HUES48 (cell line): Measurements from ENCODE around the gene PPP4R3B.
A peak's percentile ranks its signal among the peaks of the same experiment; 100 is the strongest.
"Not testable (repeated sequence)": the region's sequence is repeated elsewhere in the genome, so short reads cannot be mapped to it uniquely, and the experiment has no call there.

Experiments used
- H3K27ac ChIP-seq: one replicate; pipeline ENCODE4 v1.7.0; 2013; ENCODE audit warnings: low read depth, low read length, inconsistent platforms
- H3K27me3 ChIP-seq: 2 replicates; pipeline ENCODE4 v1.6.1; 2013; ENCODE audit warnings: mild to moderate bottlenecking, low read length; ENCODE audit not compliant: control insufficient read depth, insufficient read depth
- H3K36me3 ChIP-seq: 2 replicates; pipeline ENCODE4 v1.6.1; 2013; ENCODE audit warnings: low read length; ENCODE audit not compliant: control insufficient read depth, insufficient read depth
- H3K4me1 ChIP-seq: 2 replicates; pipeline ENCODE4 v1.6.1; 2013; ENCODE audit warnings: mild to moderate bottlenecking, low read length; ENCODE audit not compliant: control insufficient read depth, insufficient read depth
- H3K4me3 ChIP-seq: 2 replicates; pipeline ENCODE4 v1.5.1; 2013; ENCODE audit warnings: mild to moderate bottlenecking, low read depth, low read length
- H3K9ac ChIP-seq: 2 replicates; pipeline ENCODE4 v1.6.1; 2013; ENCODE audit warnings: mild to moderate bottlenecking, low read depth, low read length, moderate library complexity
- H3K9me3 ChIP-seq: 2 replicates; pipeline ENCODE4 v1.6.1; 2013; ENCODE audit warnings: low read length; ENCODE audit not compliant: control insufficient read depth, insufficient read depth

Gene PPP4R3B

DNA sequence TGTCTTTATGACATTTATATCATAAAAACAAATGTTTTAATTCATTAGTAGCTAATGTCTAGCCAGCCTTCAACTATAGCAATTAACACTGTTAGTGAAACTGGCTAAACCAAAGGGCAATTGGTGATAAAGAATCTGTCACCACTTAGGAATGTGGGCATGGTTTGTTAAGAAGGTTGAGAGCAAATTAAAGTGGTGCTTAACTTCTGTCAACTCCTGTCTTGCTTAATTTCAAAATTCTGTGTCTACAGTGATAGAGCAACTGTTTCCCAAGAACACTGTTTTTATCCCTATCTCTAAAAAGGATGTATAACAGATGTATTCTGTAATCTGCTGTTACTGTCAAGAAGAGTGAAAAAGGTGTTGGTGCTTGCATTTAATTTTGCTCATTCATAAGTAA is 61.4 kb downstream of the PPP4R3B start:
- Histone ChIP-seq H3K36me3 (peaks cover 57% of the 10 kb centered on the region), H3K9ac (no peak overlapping the region), H3K9me3 (0 out of 2 replicates have a peak, but pooled peaks cover under 1% of the 10 kb centered on the region), H3K27ac (no peak overlapping the region), H3K27me3 (no peaks in the 10 kb centered on the region), H3K4me1 (no peaks in the 10 kb centered on the region), H3K4me3 (no peak overlapping the region)

DNA sequence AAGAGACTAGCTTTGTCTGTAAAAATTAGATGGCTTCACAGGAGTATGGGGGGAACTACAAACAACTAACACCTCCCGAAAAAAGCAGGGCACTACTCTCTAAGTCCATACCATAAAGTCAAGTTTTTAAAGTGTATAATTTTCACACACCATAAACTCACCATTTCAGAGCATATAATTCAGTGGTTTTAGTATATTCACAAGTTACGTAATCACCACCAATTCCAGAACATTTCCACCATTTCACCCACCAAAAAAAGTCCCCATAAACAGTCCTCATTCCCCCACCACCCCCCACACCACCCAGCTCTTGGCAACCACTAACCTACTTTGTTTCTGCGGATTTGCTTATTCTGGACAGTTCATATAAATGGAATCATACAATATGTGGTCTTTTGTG is 64.1 kb downstream of the PPP4R3B start:
- Histone ChIP-seq H3K4me1 (no peaks in the 10 kb centered on the region), H3K4me3 (no peak overlapping the region), H3K27ac (no peak overlapping the region), H3K9ac (no peak overlapping the region), H3K27me3 (no peaks in the 10 kb centered on the region), H3K9me3 (no peaks in the 10 kb centered on the region), H3K36me3 (peaks cover 48% of the 10 kb centered on the region)

DNA sequence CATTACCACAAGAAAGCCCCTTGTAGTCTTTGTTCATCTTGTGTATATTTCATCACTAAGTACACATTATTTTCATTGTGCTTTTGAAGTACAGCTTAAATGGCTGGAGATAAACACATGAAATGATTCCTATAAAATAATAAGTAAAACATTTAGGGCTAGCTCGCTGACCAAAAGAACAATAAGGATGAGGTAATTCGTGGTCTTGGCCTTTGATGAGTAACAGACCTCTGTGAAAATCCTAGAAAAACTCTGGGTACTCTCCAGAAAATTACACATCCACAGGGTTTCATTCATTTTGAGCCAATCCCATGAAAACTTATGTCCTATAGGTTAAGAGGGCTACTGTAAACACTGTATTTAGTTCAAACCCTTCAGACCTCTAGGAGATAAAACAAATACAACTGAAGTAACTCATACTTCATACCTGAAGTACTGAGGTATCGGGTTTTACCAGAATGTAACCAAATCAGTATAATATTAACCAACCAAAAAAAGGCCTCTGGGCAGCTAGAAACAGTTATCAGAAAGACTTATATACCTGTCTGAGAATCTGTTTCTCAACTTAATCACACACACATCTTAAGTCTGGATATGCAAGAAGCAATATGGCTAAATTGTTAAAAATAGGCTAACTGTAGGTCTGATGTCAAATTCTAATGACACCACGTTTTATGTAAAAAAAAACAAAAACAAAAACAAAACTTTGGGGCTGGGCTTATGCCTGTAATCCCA is 66.9 kb downstream of the PPP4R3B start:
- H3K36me3 ChIP-seq, result peaks cover 25% of the 10 kb centered on the region
- no peaks in the 10 kb centered on the region for H3K4me1 ChIP-seq
- no peaks in the 10 kb centered on the region for H3K27me3 ChIP-seq

DNA sequence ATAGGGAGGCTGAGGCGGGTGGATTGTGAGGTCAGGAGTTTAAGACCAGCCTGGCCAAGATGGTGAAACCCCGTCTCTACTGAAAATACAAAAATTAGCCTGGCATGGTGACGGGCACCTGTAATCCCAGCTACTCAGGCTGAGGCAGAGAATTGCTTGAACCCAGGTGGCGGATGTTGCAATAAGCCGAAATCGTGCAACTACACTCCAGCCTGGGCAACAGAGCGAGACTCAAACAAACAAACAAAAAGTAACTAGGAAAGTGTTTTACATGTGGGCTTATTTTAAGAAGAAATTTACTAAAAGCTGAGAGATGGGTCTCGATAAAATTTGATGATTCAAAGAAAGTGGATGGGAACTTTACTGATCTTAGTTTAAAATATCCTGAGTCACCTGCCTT is 69.7 kb downstream of the PPP4R3B start:
- not testable (repeated sequence) for H3K9me3 ChIP-seq, H3K4me3 ChIP-seq, H3K4me1 ChIP-seq, H3K27me3 ChIP-seq, H3K27ac ChIP-seq, H3K9ac ChIP-seq
- H3K36me3 ChIP-seq, result peaks cover 29% of the 10 kb centered on the region

More for the DNA sequence above, 66.9 kb downstream of the PPP4R3B start:
- Histone ChIP-seq H3K9me3 (no peaks in the 10 kb centered on the region), H3K4me3 (no peak overlapping the region), H3K9ac (no peak overlapping the region), H3K27ac (no peak overlapping the region)

- no peaks in the 10 kb centered on the region for H3K27me3 ChIP-seq
- no peak overlapping the region for H3K4me3 ChIP-seq
- no peaks in the 10 kb centered on the region for H3K9me3 ChIP-seq
- peaks cover 29% of the 10 kb centered on the region for H3K36me3 ChIP-seq
- H3K9ac ChIP-seq, result no peak overlapping the region
- no peak overlapping the region for H3K27ac ChIP-seq
- H3K4me1 ChIP-seq, result no peaks in the 10 kb centered on the region
These were observed 70.4 kb downstream of the PPP4R3B start for GRCh38 chr2:55547001-55547400.

DNA sequence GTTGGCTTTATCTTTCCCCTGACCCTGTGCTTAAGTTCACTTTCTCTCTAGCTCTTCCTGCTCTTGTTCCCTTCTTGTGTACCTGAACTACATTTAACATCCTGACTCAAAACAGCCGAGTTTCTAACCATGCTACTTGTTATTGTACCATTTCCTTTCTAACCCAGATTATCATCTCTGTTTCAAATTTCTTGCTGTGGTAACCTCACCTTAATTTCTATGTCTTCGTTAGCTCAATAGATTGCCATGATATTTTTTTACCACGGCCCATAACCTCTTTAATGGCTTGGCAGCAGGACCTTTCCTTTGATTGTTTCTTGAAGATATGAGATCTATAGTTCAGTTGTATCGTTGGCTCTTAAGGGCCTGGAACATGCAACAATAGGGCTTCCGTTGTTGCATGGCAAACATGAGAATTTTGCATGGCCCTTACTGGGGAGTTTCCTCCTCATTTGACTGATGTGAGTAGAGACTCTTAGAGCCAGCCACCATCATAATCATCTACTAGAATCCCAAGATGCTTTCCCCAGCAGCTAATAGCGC is 86.8 kb downstream of the PPP4R3B start:
- Histone ChIP-seq H3K4me3 (no peak overlapping the region), H3K27me3 (no peaks in the 10 kb centered on the region), H3K27ac (no peak overlapping the region), H3K36me3 (peaks cover 16% of the 10 kb centered on the region; the same call in 1 of the 2 replicates), H3K4me1 (no peaks in the 10 kb centered on the region), H3K9me3 (no peaks in the 10 kb centered on the region), H3K9ac (no peak overlapping the region)

- Histone ChIP-seq H3K4me1 (no peaks in the 10 kb centered on the region), H3K27ac (no peak overlapping the region), H3K9ac (no peak overlapping the region), H3K4me3 (no peak overlapping the region), H3K9me3 (no peaks in the 10 kb centered on the region), H3K27me3 (no peaks in the 10 kb centered on the region), H3K36me3 (peaks cover 32% of the 10 kb centered on the region)
These were observed 91.2 kb downstream of the PPP4R3B start for GRCh38 chr2:55526174-55526573.

DNA sequence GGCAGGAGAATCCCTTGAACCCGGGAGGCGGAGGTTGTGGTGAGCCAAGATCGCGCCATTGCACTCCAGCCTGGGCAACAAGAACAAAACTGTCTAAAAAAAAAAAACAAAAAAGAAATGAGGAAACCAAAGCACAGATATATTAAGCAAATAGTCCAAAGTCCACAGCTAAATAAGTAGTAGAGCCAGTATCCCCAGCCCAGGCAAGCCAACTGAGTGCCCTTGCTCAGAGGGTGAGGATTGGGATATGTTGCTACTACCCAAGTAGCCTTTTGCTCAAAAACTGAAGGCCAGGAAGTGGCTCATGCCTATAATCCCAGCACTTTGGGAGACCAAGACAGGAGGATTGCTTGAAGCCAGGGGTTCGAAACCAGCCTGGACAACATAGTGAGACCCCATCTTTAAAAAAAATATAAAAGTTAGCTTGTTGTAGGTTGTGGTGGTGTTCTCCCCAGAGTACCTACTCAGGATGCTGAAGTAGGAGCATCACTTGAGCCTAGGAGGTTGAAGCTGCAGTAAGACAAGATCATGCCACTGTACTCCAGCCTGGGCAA is 92.5 kb downstream of the PPP4R3B start:
- peaks cover 27% of the 10 kb centered on the region for H3K36me3 ChIP-seq
- H3K9ac ChIP-seq, result no peak overlapping the region
- H3K9me3 ChIP-seq, result no peaks in the 10 kb centered on the region
- no peak overlapping the region for H3K27ac ChIP-seq
- H3K4me1 ChIP-seq, result 0 out of 2 replicates have a peak, but pooled peaks cover 6% of the 10 kb centered on the region
- H3K27me3 ChIP-seq, result no peaks in the 10 kb centered on the region
- no peak overlapping the region for H3K4me3 ChIP-seq

DNA sequence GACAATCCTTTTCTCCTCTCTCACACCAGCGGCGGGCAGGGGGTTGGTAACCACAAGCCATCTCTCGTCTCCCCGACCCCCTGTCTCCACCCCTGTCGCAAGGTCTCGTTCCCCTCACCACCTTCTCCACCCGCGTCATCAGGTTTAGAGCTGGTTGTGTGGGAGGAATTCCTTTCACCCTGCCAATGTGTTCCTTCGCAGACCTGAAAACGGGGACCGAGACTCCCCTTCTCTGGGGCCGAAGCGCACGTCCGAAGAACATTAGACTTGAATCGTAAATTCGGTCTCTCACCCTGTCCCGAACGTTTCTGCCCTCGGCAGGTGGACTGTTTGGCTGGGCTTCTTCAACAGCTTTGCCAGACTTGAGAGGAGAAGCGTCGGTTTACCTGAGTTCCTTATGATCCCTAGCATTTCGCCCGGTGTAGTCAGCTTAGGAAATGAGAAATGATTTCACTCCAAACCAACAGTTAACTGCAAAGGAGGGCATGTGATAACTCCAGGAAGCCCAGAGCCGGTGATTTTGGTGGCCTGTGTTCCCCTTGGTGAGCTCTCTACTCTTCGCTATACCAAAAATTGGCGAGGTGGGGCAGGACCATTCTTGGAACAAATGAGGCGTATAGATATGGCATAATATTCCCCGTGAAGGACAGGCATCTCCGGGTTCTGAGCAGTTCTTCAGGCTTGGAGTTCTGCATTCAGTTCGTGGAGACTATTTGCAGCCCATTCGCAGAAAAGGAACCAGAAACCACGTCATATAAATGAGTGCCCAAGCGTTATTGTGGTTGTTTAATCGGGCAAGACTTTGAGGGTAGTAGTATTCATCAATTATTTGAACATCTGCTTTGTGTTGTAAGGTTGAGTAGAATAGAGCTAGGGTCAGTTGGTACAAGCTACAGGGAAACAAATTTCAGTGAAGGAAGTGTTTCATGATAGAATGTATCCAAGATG is 97.2 kb downstream of the PPP4R3B start:
- peak overlapping the region; percentile 64 for H3K27ac ChIP-seq
- peak overlapping the region; percentile 14 for H3K9ac ChIP-seq
- H3K36me3 ChIP-seq, result peaks cover 14% of the 10 kb centered on the region
- peak overlapping the region; percentile 89 for H3K4me3 ChIP-seq
- H3K27me3 ChIP-seq, result no peaks in the 10 kb centered on the region
- 0 out of 2 replicates have a peak, but pooled peaks cover 6% of the 10 kb centered on the region for H3K4me1 ChIP-seq
- no peaks in the 10 kb centered on the region for H3K9me3 ChIP-seq

DNA sequence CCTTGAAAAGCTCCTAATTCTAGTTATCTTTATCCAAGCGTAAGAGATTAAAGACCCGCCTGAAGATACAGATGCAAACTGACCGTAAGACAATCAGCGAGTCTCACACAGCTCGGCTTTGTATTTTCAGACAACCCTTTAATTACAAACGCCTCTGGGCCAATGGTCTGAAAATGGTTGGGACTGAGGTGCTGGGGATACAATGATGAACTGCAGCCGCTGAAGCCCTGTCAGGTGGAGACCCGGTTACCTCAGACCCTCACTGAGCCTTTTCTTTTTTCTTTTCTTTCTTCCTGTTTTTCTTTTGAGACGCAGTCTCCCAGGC is 98.6 kb downstream of the PPP4R3B start:
- H3K4me3 ChIP-seq, result peak overlapping the region; percentile 89
- H3K9ac ChIP-seq, result peak overlapping the region; percentile 32
- no peaks in the 10 kb centered on the region for H3K27me3 ChIP-seq
- peak overlapping the region; percentile 61 for H3K27ac ChIP-seq
- H3K9me3 ChIP-seq, result no peaks in the 10 kb centered on the region
- 0 out of 2 replicates have a peak, but pooled peaks cover 6% of the 10 kb centered on the region for H3K4me1 ChIP-seq
- H3K36me3 ChIP-seq, result peaks cover 4% of the 10 kb centered on the region
